H1 (cell line): ENCODE results near the gene CTIF. TPM values are rescaled to one million over a fixed set of nuclear protein-coding genes. Genes with fewer than 3 reads are reported as not detected.

Experiments
- CBX5 ChIP-seq: fragments of 300-800, 300-1000 bp; sonication (generic); IDR thresholded peaks from 2 replicates; pipeline ENCODE4 v1.7.1; 2016; ENCODE audit warnings: antibody characterized with exemption, low read length, low read depth
- CHD2 ChIP-seq: IDR thresholded peaks from 2 replicates; pipeline ENCODE4 v1.6.1; 2012; ENCODE audit warnings: low read length, improper control_type of control experiment
- CTBP2 ChIP-seq: IDR thresholded peaks from 2 replicates; pipeline ENCODE4 v1.7.0; 2011; ENCODE audit warnings: borderline replicate concordance, mild to moderate bottlenecking, moderate library complexity, mixed read lengths, low read length; ENCODE audit not compliant: insufficient read depth, insufficient read length
- PHF8 ChIP-seq: fragments of 200-600 bp; sonication (generic); conservative IDR thresholded peaks from 2 replicates; pipeline ENCODE4 v1.7.1; 2012; ENCODE audit warnings: low read depth, mild to moderate bottlenecking, inconsistent platforms, low read length, moderate library complexity
- TBP ChIP-seq: IDR thresholded peaks from 2 replicates; pipeline ENCODE4 v1.6.1; 2011; ENCODE audit warnings: low read depth, low read length, improper control_type of control experiment
- polyA plus RNA-seq, 7 experiments: library from polyadenylated mRNA; depleted of rRNA in 3 of 7; stranded (reverse) in 5 of 7; unstranded in 2 of 7; fragments of >200 nt in 5 of 7; fragments of 200-250 nt in 2 of 7; gene quantifications; 1 replicate in 5 of 7; 2 replicates in 1 of 7; 4 replicates in 1 of 7; pipeline versions ENCODE4 v1.2.1 to v1.2.3, GENCODE V29; 2011 to 2013; ENCODE audit warnings: missing spikeins in 2 of 7, mixed read lengths in 2 of 7
- total RNA-seq: library from RNA; stranded (reverse); fragmentation: NEBNext Ultra II Directional; extraction: Animal tissue kit (Norgen Biotek cat#: 25700); gene quantifications from 2 replicates; pipeline ENCODE4 v1.2.1, GENCODE V29; 2021
- TF ChIP-seq, protein P1 (sequence below): IDR thresholded peaks from 2 replicates; pipeline ENCODE4 v1.6.1; 2012; ENCODE audit warnings: low read length, inconsistent platforms

The CTIF gene
- total and polyA plus RNA-seq, 2 of the 8 experiments (the other 6 are each of a cell fraction or from before 2014, with no cell fraction given), result 9.0 to 17.8 TPM

DNA sequence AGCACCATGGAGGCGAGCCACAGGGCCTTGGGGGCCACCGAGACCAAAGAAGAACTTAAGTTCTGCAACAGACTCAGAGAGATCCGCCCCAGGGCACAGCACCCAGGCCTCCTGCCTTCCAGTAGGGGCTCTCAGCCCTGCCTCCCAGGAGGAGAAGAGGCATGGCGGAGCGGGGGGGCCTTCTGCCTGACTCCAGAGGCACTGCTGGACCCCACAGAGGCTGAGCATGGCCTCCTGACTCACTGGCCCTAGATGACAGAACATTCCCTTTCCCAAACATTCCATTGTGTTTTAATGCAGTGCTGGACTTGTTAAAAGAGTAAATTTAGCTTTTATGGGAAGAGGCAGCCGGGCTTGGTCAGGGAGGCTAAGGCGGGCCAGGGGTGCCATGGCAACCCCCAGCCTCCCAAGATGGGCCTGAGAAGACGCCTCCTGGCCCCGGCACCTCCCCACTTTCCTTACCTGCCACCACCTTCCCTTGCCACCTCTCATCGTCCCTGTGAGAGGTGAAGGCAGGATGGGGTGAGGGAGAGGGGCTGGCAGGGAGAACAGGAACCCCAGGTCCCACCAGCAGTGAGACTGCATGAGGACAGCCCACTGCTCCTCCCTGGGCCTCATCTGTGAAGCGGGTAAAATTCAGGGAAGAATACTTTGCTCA lies 346.6 kb downstream of the CTIF start (continued):
- no peak for TF ChIP-seq CTBP2
- no peak for TF ChIP-seq PHF8
- no peak for TF ChIP-seq TBP
- TF ChIP-seq, protein P1, sequence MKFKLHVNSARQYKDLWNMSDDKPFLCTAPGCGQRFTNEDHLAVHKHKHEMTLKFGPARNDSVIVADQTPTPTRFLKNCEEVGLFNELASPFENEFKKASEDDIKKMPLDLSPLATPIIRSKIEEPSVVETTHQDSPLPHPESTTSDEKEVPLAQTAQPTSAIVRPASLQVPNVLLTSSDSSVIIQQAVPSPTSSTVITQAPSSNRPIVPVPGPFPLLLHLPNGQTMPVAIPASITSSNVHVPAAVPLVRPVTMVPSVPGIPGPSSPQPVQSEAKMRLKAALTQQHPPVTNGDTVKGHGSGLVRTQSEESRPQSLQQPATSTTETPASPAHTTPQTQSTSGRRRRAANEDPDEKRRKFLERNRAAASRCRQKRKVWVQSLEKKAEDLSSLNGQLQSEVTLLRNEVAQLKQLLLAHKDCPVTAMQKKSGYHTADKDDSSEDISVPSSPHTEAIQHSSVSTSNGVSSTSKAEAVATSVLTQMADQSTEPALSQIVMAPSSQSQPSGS, result no peak
- no peak for TF ChIP-seq CHD2
- no peak for TF ChIP-seq CBX5
- TF ChIP-seq, all 59 proteins: peak for 0
